HAP-1 (cell line): Measurements from ENCODE around the gene TAF11L4.
"Not testable (repeated sequence)": the region's sequence is repeated elsewhere in the genome, so short reads cannot be mapped to it uniquely, and the experiment has no call there.

Experiments used
- DNase-seq, 2 experiments: peaks; one replicate each; pipeline ENCODE4 v3.0.0-alpha.2; 2016 to 2020; ENCODE audit warnings: low spot score in 2 of 2
- H3K27me3 ChIP-seq: fragments of 250-450 bp; sonication (Bioruptor Pico); 2 replicates; pipeline ENCODE4 v1.5.1; 2020; ENCODE audit warnings: low read depth, mild to moderate bottlenecking, moderate library complexity
- H3K36me3 ChIP-seq: fragments of 250-450 bp; sonication (Bioruptor Pico); replicated peaks from 2 replicates; pipeline ENCODE4 v1.5.1; 2020; ENCODE audit warnings: mild to moderate bottlenecking
- H3K4me1 ChIP-seq: fragments of 250-450 bp; sonication (Bioruptor Pico); 2 replicates; pipeline ENCODE4 v1.5.1; 2020; ENCODE audit warnings: mild to moderate bottlenecking
- H3K4me3 ChIP-seq: fragments of 250-450 bp; sonication (Bioruptor Pico); 2 replicates; pipeline ENCODE4 v1.5.1; 2020; ENCODE audit warnings: mild to moderate bottlenecking, moderate library complexity
- H3K9me3 ChIP-seq: fragments of 250-450 bp; sonication (Bioruptor Pico); 2 replicates; pipeline ENCODE4 v1.5.1; 2020; ENCODE audit warnings: mild to moderate bottlenecking, moderate library complexity
- in situ Hi-C: fragments of 300-500 bp; cut with MboI; formaldehyde crosslinking; loops from 3 replicates; pipeline ENCODE4 v1.14.3; 2020; ENCODE audit warnings: low sequenced_read_pairs, inconsistent platforms, mixed read lengths

Gene TAF11L4

GRCh38 chr5:17518067-17518466 lies 3.5 kb upstream of the TAF11L4 start, which contains the start of gene TAF11L3:
Gene TAF11L3 (plus strand): TSS chr5:17518367.
- H3K27me3 ChIP-seq, H3K4me1 ChIP-seq, H3K4me3 ChIP-seq, H3K36me3 ChIP-seq, H3K9me3 ChIP-seq, in situ Hi-C loops, DNase-seq: not testable (repeated sequence)

GRCh38 chr5:17519508-17519907 lies 2.1 kb upstream of the TAF11L4 start:
- H3K36me3 ChIP-seq, DNase-seq, H3K4me1 ChIP-seq, in situ Hi-C loops, H3K4me3 ChIP-seq, H3K9me3 ChIP-seq, H3K27me3 ChIP-seq: not testable (repeated sequence)

DNA sequence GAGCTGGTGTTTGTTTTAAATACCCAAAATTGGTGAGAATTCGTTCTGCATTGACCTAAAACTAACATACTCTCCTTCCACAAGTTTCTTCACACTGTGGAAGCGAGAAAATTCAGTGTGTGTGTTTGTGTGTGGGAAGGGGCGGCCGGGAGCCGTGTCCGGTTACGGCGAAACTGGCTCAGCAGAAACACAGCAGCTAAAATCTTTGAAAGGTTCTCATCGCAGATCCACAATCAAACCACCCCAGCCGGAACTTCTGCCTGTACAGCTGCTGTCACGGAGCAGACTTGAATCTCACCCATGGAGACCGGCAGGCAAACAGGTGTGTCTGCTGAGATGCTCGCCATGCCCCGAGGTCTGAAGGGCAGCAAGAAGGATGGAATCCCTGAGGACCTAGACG lies 3.3 kb downstream of the TAF11L4 start, which contains the start of gene TAF11L5:
TAF11L5 (plus strand) TSS at position 301 of the 400 bp plus-strand sequence.
- H3K9me3 ChIP-seq, H3K4me1 ChIP-seq, H3K4me3 ChIP-seq, H3K36me3 ChIP-seq, DNase-seq, in situ Hi-C loops, H3K27me3 ChIP-seq: not testable (repeated sequence)

DNA sequence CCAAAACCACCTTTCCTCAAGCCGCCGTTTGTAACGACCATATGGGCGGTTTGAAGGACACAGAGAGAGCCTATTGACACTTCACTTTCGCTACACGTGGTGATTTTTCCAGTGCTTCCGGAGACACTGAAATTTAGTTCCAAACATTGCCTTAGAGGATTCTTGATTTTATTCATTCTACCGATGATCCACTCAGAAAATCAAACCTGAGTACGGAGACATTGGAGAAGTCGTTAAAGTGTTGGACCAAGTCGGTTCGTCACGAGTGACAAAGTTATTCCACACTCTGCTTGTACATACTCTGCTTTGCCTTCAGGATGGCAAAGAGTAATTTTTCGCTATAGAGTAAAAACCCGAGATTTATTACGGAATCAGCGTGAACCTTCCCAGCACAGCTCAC lies 4.9 kb downstream of the TAF11L4 start:
- H3K4me3 ChIP-seq, H3K9me3 ChIP-seq, H3K27me3 ChIP-seq, H3K4me1 ChIP-seq, H3K36me3 ChIP-seq, in situ Hi-C loops: not testable (repeated sequence)
- DNase-seq: peak; percentile 4 to 29

GRCh38 chr5:17528369-17528768 lies 6.8 kb downstream of the TAF11L4 start, which contains the start of gene TAF11L6:
Gene TAF11L6 (plus strand): TSS chr5:17528669.
- in situ Hi-C loops: not testable (repeated sequence)

More at GRCh38 chr5:17528369-17528768, 6.8 kb downstream of the TAF11L4 start, which contains the start of gene TAF11L6:
- H3K4me3 ChIP-seq, H3K27me3 ChIP-seq, H3K4me1 ChIP-seq, H3K36me3 ChIP-seq, H3K9me3 ChIP-seq, DNase-seq: not testable (repeated sequence)
